Measurements from ENCODE around the gene PIP4K2B.

The PIP4K2B gene

GRCh38 chr17:38746004-38746848 is 53.1 kb downstream of the PIP4K2B start:
- in situ Hi-C loops (cut with HindIII; ENCODE audit: low sequenced_read_pairs) = no loop called here

- in situ Hi-C loops (cut with HindIII; ENCODE audit: low sequenced_read_pairs) = no loop called here
These were observed 53.8 kb downstream of the PIP4K2B start for GRCh38 chr17:38745545-38745944.

GRCh38 chr17:38743556-38744171 is 55.7 kb downstream of the PIP4K2B start:
- in situ Hi-C loops (cut with HindIII; ENCODE audit: low sequenced_read_pairs) = no loop called here

GRCh38 chr17:38742411-38743308 is 56.7 kb downstream of the PIP4K2B start:
- in situ Hi-C loops (cut with HindIII; ENCODE audit: low sequenced_read_pairs) = no loop called here

- in situ Hi-C loops (cut with HindIII; ENCODE audit: low sequenced_read_pairs) = no loop called here
These were observed 57.4 kb downstream of the PIP4K2B start for GRCh38 chr17:38741921-38742410.

- in situ Hi-C loops (cut with HindIII; ENCODE audit: low sequenced_read_pairs) = no loop called here
These were observed 57.9 kb downstream of the PIP4K2B start for GRCh38 chr17:38741461-38741860.

GRCh38 chr17:38740806-38741205 is 58.5 kb downstream of the PIP4K2B start:
- in situ Hi-C loops (cut with HindIII; ENCODE audit: low sequenced_read_pairs) = no loop called here

- in situ Hi-C loops (cut with HindIII; ENCODE audit: low sequenced_read_pairs) = no loop called here
These were observed 59.3 kb downstream of the PIP4K2B start for GRCh38 chr17:38740044-38740443.

- in situ Hi-C loops (cut with HindIII; ENCODE audit: low sequenced_read_pairs) = no loop called here
These were observed 60.1 kb downstream of the PIP4K2B start for GRCh38 chr17:38739305-38739704.

GRCh38 chr17:38738686-38739085 is 60.7 kb downstream of the PIP4K2B start:
- in situ Hi-C loops (cut with HindIII; ENCODE audit: low sequenced_read_pairs) = no loop called here

- in situ Hi-C loops (cut with HindIII; ENCODE audit: low sequenced_read_pairs) = no loop called here
These were observed 61.2 kb downstream of the PIP4K2B start for GRCh38 chr17:38738007-38738662.

GRCh38 chr17:38735161-38735997 is 64.0 kb downstream of the PIP4K2B start:
- in situ Hi-C loops (cut with HindIII; ENCODE audit: low sequenced_read_pairs) = no loop called here

- in situ Hi-C loops (cut with HindIII; ENCODE audit: low sequenced_read_pairs) = no loop called here
These were observed 65.1 kb downstream of the PIP4K2B start for GRCh38 chr17:38733982-38734973.

GRCh38 chr17:38733282-38733981 is 65.9 kb downstream of the PIP4K2B start:
- in situ Hi-C loops (cut with HindIII; ENCODE audit: low sequenced_read_pairs) = no loop called here

GRCh38 chr17:38732376-38733281 is 66.7 kb downstream of the PIP4K2B start:
- in situ Hi-C loops (cut with HindIII; ENCODE audit: low sequenced_read_pairs) = no loop called here

- in situ Hi-C loops (cut with HindIII; ENCODE audit: low sequenced_read_pairs) = no loop called here
These were observed 67.6 kb downstream of the PIP4K2B start for GRCh38 chr17:38731526-38732294.
